ENCODE measurements around the gene CHRNE. TPM values are rescaled to one million over a fixed set of nuclear protein-coding genes. Genes with fewer than 3 reads are reported as not detected.
A peak's percentile ranks its signal among the peaks of the same experiment; 100 is the strongest.

The CHRNE gene
- total RNA-seq, 1 donor from 2014 or later, result 0.32 TPM

- H3K27me3 Mint-ChIP-seq (ENCODE audit: low read depth), result no peaks in the 10 kb centered on the region
- intact Hi-C loops (cut with micrococcal nuclease), result loop anchor here (2.0 to 10.0 kb wide), 2 partner anchors 37 to 581 kb away; partner anchors contain the start of gene UBE2G1
- peak overlapping the region; percentile 95 for H3K27ac Mint-ChIP-seq
- no peak for DNase-seq (ENCODE audit: low spot score)
- peaks cover 66% of the 10 kb centered on the region for H3K36me3 Mint-ChIP-seq (ENCODE audit: low read depth)
- H3K4me1 Mint-ChIP-seq (ENCODE audit: low read depth), result peaks cover 56% of the 10 kb centered on the region
- H3K4me3 Mint-ChIP-seq (ENCODE audit: low read depth), result peak overlapping the region; percentile 100
- H3K9me3 Mint-ChIP-seq, result no peaks in the 10 kb centered on the region
Observed at GRCh38 chr17:4945944-4946280, 43.0 kb upstream of the CHRNE start.

- Mint-ChIP-seq H3K4me3 (ENCODE audit: low read depth) (peak overlapping the region; percentile 100), H3K4me1 (ENCODE audit: low read depth) (peaks cover 52% of the 10 kb centered on the region), H3K9me3 (no peaks in the 10 kb centered on the region), H3K27ac (peak overlapping the region; percentile 92), H3K36me3 (ENCODE audit: low read depth) (peaks cover 72% of the 10 kb centered on the region), H3K27me3 (ENCODE audit: low read depth) (no peaks in the 10 kb centered on the region)
- peak; percentile 76 for DNase-seq (ENCODE audit: low spot score)
- intact Hi-C loops (cut with micrococcal nuclease), result loop anchor here (2.0 to 10.0 kb wide), 2 partner anchors 37 to 581 kb away; partner anchors contain the start of gene UBE2G1
Observed at GRCh38 chr17:4945176-4945943, 42.5 kb upstream of the CHRNE start.

GRCh38 chr17:4944554-4945175, 41.8 kb upstream of the CHRNE start:
- no peaks in the 10 kb centered on the region for H3K27me3 Mint-ChIP-seq (ENCODE audit: low read depth)
- no peak for DNase-seq (ENCODE audit: low spot score)
- intact Hi-C loops (cut with micrococcal nuclease), result loop anchor here (2.0 to 10.0 kb wide), 2 partner anchors 36 to 580 kb away; partner anchors contain the start of gene UBE2G1
- no peaks in the 10 kb centered on the region for H3K9me3 Mint-ChIP-seq
- H3K4me1 Mint-ChIP-seq (ENCODE audit: low read depth), result peaks cover 52% of the 10 kb centered on the region
- peak overlapping the region; percentile 92 for H3K27ac Mint-ChIP-seq
- H3K4me3 Mint-ChIP-seq (ENCODE audit: low read depth), result peak overlapping the region; percentile 100
- peaks cover 76% of the 10 kb centered on the region for H3K36me3 Mint-ChIP-seq (ENCODE audit: low read depth)

- intact Hi-C loops (cut with micrococcal nuclease), result loop anchor here (2.0 to 10.0 kb wide), 2 partner anchors 35 to 579 kb away; partner anchors contain the start of gene UBE2G1
- Mint-ChIP-seq H3K36me3 (ENCODE audit: low read depth) (peaks cover 78% of the 10 kb centered on the region), H3K4me3 (ENCODE audit: low read depth) (peak overlapping the region; percentile 100), H3K27ac (peak overlapping the region; percentile 92), H3K4me1 (ENCODE audit: low read depth) (peaks cover 52% of the 10 kb centered on the region), H3K9me3 (no peaks in the 10 kb centered on the region), H3K27me3 (ENCODE audit: low read depth) (no peaks in the 10 kb centered on the region)
- peak; percentile 66 for DNase-seq (ENCODE audit: low spot score)
Observed at GRCh38 chr17:4944163-4944553, 41.3 kb upstream of the CHRNE start.

GRCh38 chr17:4942760-4943508, 40.0 kb upstream of the CHRNE start:
- Mint-ChIP-seq H3K27ac (peak overlapping the region; percentile 7), H3K36me3 (ENCODE audit: low read depth) (peaks cover 89% of the 10 kb centered on the region), H3K9me3 (no peaks in the 10 kb centered on the region), H3K4me1 (ENCODE audit: low read depth) (peaks cover 60% of the 10 kb centered on the region), H3K4me3 (ENCODE audit: low read depth) (peak overlapping the region; percentile 100), H3K27me3 (ENCODE audit: low read depth) (no peaks in the 10 kb centered on the region)
- intact Hi-C loops (cut with micrococcal nuclease), result loop anchor here (10.0 kb wide), 1 partner anchor 578 kb away; the partner anchor contains the start of gene UBE2G1
- no peak for DNase-seq (ENCODE audit: low spot score)

GRCh38 chr17:4941319-4941610, 38.4 kb upstream of the CHRNE start:
- DNase-seq (ENCODE audit: low spot score), result no peak
- Mint-ChIP-seq H3K4me1 (ENCODE audit: low read depth) (peaks cover 57% of the 10 kb centered on the region), H3K36me3 (ENCODE audit: low read depth) (peaks cover 88% of the 10 kb centered on the region), H3K4me3 (ENCODE audit: low read depth) (peak overlapping the region; percentile 100), H3K27ac (peak overlapping the region; percentile 87), H3K27me3 (ENCODE audit: low read depth) (no peaks in the 10 kb centered on the region), H3K9me3 (no peaks in the 10 kb centered on the region)
- intact Hi-C loops (cut with micrococcal nuclease), result loop anchor here (2.0 to 10.0 kb wide), 3 partner anchors 56 to 576 kb away; partner anchors contain the start of genes ARRB2, INCA1, KIF1C and UBE2G1

GRCh38 chr17:4940555-4941318, 37.8 kb upstream of the CHRNE start:
- Mint-ChIP-seq H3K4me3 (ENCODE audit: low read depth) (peak overlapping the region; percentile 100), H3K27me3 (ENCODE audit: low read depth) (no peaks in the 10 kb centered on the region), H3K4me1 (ENCODE audit: low read depth) (peaks cover 55% of the 10 kb centered on the region), H3K36me3 (ENCODE audit: low read depth) (peaks cover 86% of the 10 kb centered on the region), H3K9me3 (no peaks in the 10 kb centered on the region), H3K27ac (peak overlapping the region; percentile 87)
- peak; percentile 42 for DNase-seq (ENCODE audit: low spot score)
- intact Hi-C loops (cut with micrococcal nuclease), result loop anchor here (1.0 to 10.0 kb wide), 6 partner anchors 8 to 576 kb away; partner anchors contain the start of genes ARRB2, INCA1, KIF1C and PFN1

GRCh38 chr17:4939796-4940554, 37.1 kb upstream of the CHRNE start, which contains the start of the genes RNF167 and SLC25A11:
Gene RNF167, plus strand, starts transcription at chr17:4940268. Its CDS starts 642 bp downstream, at chr17:4940910.
Gene SLC25A11, minus strand, starts transcription at chr17:4940046. Its CDS starts 136 bp downstream, at chr17:4939910.
- Mint-ChIP-seq H3K9me3 (no peaks in the 10 kb centered on the region), H3K4me3 (ENCODE audit: low read depth) (peak within 1 kb of the TSS; percentile 100), H3K4me1 (ENCODE audit: low read depth) (peaks cover 48% of the 10 kb centered on the region), H3K27me3 (ENCODE audit: low read depth) (no peaks in the 10 kb centered on the region), H3K27ac (peak within 1 kb of the TSS; percentile 87), H3K36me3 (ENCODE audit: low read depth) (peaks cover 79% of the 10 kb centered on the region)
- peak; percentile 98 for DNase-seq (ENCODE audit: low spot score)
- intact Hi-C loops (cut with micrococcal nuclease), result loop anchor here (1.0 to 10.0 kb wide), 7 partner anchors 8 to 575 kb away; partner anchors contain the start of genes ARRB2, INCA1, KIF1C and PFN1

- H3K4me1 Mint-ChIP-seq (ENCODE audit: low read depth), result peaks cover 45% of the 10 kb centered on the region
- H3K9me3 Mint-ChIP-seq, result no peaks in the 10 kb centered on the region
- H3K27me3 Mint-ChIP-seq (ENCODE audit: low read depth), result no peaks in the 10 kb centered on the region
- H3K4me3 Mint-ChIP-seq (ENCODE audit: low read depth), result peak overlapping the region; percentile 100
- intact Hi-C loops (cut with micrococcal nuclease), result loop anchor here (1.0 kb wide), 1 partner anchor 30 kb away; no protein-coding TSS in a partner anchor
- H3K36me3 Mint-ChIP-seq (ENCODE audit: low read depth), result peaks cover 75% of the 10 kb centered on the region
- H3K27ac Mint-ChIP-seq, result peak overlapping the region; percentile 87
- no peak for DNase-seq (ENCODE audit: low spot score)
Observed at GRCh38 chr17:4939546-4939795, 36.6 kb upstream of the CHRNE start.

- no peaks in the 10 kb centered on the region for H3K9me3 Mint-ChIP-seq
- intact Hi-C loops (cut with micrococcal nuclease), result loop anchor here (1.0 kb wide), 1 partner anchor 30 kb away; no protein-coding TSS in a partner anchor
- peaks cover 71% of the 10 kb centered on the region for H3K36me3 Mint-ChIP-seq (ENCODE audit: low read depth)
- peak overlapping the region; percentile 87 for H3K27ac Mint-ChIP-seq
- peak overlapping the region; percentile 100 for H3K4me3 Mint-ChIP-seq (ENCODE audit: low read depth)
- no peak for DNase-seq (ENCODE audit: low spot score)
- H3K4me1 Mint-ChIP-seq (ENCODE audit: low read depth), result peaks cover 45% of the 10 kb centered on the region
- H3K27me3 Mint-ChIP-seq (ENCODE audit: low read depth), result no peaks in the 10 kb centered on the region
Observed at GRCh38 chr17:4938688-4939545, 36.0 kb upstream of the CHRNE start.

GRCh38 chr17:4938069-4938491, 35.2 kb upstream of the CHRNE start:
- no peak overlapping the region for H3K27ac Mint-ChIP-seq

More at GRCh38 chr17:4938069-4938491, 35.2 kb upstream of the CHRNE start:
- intact Hi-C loops (cut with micrococcal nuclease), result no loop called here
- Mint-ChIP-seq H3K4me3 (ENCODE audit: low read depth) (peak overlapping the region; percentile 100), H3K4me1 (ENCODE audit: low read depth) (peaks cover 44% of the 10 kb centered on the region), H3K9me3 (no peaks in the 10 kb centered on the region), H3K27me3 (ENCODE audit: low read depth) (no peaks in the 10 kb centered on the region), H3K36me3 (ENCODE audit: low read depth) (peaks cover 64% of the 10 kb centered on the region)
- no peak for DNase-seq (ENCODE audit: low spot score)

All from activated T-helper 2 cell treated with anti-CD3 and anti-CD28 coated beads, Interferon-gamma antibody, Interleukin-2, Interleukin-4, amounts not matched to agents 10 μg/mL and 5 μg/mL and 100 μg/mL, durations not matched to agents 14 hours and 24 hours and 36 hours (primary cell).